HT1080 (cell line): ENCODE measurements around the gene ABHD12. TPM values are rescaled to one million over a fixed set of nuclear protein-coding genes. Genes with fewer than 3 reads are reported as not detected.

Experiments used
- DNase-seq: peaks from one replicate; pipeline ENCODE4 v3.0.0-alpha.2; 2015; ENCODE audit warnings: low read depth
- small RNA-seq: library from RNA; depleted of rRNA; stranded (forward); fragments of <200 nt; gene quantifications from one replicate; pipeline ENCODE3, GENCODE V24; 2014
- total RNA-seq: library from RNA; depleted of rRNA; stranded (reverse); fragments of >200 nt; shearing (Covaris generic); gene quantifications from 2 replicates; pipeline ENCODE4 v1.2.3, GENCODE V29; 2014; rRNA removed

ABHD12 gene
- total RNA-seq, 1 experiment from 2014 or later: 50.2 TPM

DNA sequence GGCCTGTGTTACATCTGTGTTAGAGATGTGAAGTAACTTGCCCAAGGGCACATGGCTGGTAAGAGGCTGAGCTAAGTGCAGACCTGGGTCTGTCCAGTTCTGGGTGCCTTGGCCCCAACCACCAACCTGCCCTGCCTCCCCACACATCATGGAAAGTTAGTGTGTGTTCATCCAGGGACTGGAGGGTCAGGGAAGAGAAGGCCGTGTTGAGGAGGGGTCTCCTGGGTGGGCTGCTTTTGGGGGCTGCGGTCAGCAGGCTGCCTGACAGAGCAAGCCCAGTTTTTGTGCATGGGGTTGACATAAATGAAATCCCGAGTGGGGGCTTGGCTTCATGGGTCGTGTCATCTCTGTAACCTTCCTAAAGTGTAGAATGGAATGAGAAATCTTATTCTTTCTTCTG lies 131.8 kb downstream of the ABHD12 start:
- no peak for DNase-seq

DNA sequence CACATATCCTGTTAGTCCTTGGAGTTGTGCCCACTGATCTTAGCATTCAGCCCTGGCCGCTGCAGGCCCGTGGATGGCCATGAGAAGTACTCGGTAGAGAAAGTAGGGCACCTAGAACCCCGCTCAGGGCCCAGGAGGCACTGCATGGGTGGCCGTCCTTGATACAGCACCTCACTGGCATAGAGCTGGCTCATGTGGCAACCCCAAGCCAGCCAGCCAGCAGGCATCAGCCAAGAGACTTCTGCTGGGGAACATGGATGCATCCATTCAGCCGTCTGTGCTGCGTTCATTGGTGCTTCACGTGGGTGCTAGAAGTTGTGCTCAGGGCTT lies 132.2 kb downstream of the ABHD12 start:
- no peak for DNase-seq

DNA sequence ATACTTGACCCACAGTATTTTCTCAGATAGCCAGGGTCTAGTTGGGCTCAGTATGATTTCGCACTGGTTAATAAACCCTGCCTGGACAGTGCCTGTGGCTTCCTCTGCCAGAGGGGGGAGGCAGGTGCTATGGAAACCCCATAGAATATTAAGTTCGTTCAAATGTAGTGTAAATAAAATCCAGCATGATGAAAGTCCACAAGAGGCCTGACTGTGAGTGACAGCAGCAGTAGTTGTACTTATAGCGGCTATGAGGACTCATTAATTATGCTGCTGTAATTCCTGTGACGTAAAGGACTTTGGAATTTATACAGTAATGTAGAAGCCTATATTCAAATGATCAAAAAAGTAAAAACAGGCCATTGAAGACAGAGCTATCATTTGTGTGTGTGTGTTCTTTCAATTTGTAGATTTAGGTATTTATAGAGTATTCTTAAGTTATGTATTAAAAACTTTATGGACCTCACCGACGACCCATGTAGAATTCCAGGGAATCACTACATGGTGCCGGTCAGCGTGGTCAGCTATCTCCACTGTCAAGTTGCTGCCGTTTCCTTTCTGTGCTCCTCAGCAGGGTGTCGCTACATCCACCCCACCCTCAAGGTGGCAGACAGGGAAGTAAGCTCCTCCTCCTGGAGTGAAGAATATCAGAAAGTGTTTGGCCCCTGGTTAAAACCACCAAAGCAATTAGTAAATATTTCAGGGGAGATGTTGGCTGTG lies 132.7 kb downstream of the ABHD12 start:
- DNase-seq: no peak

DNA sequence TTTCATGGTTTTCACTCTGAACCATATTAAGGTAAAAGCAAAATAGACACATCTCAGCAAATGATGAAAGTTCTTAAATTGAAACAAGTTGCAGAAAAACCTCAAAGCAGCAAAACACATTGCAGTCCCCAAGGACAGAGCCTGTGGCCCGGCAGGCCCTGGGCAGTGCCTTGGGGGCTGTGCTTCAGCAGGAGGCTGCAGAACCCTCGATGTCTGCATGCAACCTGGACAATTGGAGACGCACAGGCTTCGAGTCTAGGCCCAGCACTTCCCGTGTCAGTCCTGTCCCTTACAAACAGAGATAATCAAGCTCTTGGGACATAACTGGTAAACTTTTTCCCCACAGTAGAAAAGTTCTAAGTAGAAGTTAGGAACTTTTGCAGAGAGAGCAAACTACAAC lies 133.5 kb downstream of the ABHD12 start:
- DNase-seq: no peak

DNA sequence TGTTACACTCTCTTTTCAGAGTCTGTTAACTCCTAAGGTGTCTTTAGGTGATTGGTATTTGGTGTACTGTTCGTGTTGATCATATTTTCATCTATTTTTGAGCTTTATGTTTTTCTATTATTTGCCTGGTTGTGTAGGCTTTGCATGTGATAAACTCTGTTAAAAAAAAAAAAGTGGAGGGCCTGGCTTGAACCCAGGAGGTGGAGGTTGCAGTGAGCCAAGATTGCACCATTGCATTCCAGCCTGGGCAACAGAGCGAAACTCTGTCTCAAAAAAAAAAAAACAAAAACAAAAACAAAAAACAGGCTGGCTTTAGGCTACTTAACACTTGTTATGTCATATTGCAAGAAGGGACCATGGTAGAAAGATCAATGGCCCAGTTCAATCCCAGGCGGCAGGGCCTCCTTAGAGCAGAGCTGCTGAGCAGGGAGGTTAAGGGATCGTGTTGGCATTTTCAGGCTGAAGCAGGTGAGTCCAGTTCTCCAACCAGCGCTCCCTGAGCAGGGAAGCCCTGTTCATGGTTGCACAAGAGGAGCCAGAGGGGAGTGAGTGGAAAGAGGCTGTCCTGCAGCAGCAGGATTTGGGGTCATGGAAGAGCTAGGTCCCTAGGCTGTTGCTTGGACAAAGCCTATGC lies 134.3 kb downstream of the ABHD12 start:
- DNase-seq: no peak

DNA sequence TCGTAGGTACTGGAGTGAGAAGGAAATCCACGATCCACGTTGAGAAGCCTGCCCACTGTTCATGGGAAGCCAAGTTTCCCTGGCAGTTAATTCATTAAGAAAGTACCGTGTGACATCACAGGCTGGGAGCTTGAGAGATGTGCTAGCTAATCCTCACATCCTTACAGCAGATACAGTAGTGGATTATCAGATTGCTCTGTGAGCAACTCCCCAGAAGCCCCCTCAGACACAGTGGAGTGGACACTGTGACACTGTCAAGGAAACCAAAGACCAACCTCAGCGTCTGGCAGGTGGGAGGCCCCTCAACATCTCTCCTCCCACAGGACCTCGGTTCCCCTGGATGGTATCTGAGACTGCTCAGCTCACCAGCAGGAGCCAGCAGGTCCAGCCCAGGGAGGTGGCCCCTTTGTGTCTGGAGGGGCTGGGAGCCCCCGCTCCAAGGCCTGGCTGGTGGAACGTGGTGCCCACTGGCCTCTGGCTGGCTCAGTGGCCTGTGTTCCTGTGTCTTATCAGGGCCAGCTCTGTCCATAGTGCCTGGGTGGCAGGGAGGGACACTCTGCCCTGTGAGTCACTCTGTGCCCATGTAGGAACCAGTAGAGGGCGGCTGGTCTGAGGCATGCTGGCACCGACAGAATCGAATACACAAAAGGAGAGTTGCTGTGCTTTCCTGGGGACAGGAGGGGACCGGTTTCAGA lies 135.5 kb downstream of the ABHD12 start:
- no peak for DNase-seq

DNA sequence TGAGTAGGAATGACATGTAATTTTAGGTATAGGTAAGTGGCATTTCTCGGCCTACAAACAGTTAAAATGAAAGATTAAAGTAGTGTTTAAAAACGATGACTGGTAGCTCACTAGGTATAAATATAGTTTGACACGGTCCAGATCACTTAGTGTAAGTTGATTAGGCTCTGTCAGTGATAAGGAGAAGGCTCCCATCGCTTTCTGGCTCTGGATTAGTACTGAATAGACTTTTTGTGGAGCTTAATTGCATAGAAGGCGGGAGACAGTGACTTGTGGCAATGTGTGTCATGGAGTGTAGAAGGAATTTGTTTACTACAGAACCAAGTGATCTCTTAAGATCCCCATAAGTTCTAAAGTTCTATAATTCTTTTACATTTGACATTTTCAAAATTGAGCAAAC lies 136.1 kb downstream of the ABHD12 start:
- DNase-seq: no peak

DNA sequence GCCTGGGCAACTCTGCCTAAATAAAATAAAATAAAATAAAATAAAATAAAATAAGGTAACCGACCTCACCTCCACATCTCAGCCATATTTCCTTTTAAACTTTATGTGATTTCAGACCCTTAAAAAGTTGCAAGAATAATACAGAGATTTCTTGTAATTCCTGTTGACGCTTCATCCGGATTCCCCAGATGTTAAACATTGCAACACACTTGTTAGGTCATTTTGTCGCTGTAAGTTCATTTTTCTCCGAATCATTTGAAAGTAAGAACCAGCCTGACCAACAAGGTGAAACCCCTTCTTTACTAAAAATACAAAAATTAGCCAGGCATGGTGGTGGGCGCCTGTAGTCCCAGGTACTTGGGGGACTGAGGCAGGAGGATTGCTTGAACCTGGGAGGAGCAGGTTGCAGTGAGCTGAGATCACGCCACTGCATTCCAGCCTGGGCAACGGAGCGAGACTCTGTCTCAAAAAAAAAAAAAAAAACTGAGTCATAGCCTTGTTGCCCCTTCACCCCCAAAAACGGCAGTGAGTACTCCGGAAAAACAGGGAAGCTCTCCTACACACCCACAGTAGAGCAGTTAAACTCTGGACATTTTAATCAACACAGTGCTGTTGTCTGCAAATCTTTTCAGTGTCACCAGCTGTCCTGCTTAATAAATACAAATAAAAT lies 136.9 kb downstream of the ABHD12 start:
- DNase-seq: no peak

DNA sequence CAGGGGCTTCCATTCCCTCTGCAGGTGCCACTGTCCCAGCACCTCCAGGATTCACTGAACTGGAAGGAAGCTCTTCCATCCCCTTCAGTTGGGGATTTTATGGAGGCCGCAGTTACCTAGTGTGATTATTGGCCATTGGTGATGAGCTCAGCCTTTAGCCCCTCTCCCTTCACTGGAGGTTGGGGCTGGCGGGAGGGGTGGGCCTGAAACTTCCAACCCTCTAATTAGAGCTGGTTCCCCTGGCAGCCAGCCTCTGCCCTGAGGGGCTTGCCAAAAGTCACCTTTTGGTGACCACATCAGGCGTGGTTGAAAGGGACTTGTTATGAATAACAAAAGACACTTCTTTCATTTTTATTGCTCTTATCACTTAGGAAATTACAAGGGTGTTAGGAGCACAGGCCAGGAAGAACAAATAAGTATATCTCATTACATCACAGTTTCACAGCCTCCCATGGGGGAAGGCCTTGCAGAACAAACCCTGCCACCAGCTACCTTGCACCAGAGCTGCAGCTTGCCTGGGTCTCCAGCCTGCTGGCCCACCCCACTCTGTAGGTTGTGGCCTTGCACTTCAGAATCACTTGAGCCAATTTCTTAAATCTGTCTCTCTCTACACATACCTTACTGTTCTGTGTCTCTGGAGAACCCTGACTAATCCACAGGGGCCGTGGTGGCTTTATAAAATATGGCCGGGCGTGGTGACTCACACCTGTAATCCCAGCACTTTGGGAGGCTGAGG lies 137.8 kb downstream of the ABHD12 start:
- no peak for DNase-seq

DNA sequence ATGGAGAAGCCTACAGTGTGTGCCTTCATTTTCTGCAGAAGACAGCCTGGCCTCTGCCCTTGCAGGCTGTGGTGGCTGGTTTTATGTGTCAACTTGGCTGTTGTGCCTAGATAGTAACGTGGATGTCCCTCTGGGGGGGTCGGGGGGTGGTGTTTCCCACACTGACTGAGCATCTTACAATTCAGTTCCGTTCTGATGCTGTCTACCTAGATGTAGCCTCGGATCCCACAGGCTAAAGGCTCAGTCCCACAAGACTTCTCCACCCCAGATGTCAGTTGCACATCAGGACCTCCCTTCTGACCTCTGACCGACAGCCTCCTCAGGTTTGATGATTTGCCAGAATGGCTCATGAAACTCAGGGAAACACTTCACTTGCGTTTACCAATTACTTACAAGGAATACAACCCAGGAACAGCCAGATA lies 138.4 kb downstream of the ABHD12 start:
- DNase-seq: no peak

DNA sequence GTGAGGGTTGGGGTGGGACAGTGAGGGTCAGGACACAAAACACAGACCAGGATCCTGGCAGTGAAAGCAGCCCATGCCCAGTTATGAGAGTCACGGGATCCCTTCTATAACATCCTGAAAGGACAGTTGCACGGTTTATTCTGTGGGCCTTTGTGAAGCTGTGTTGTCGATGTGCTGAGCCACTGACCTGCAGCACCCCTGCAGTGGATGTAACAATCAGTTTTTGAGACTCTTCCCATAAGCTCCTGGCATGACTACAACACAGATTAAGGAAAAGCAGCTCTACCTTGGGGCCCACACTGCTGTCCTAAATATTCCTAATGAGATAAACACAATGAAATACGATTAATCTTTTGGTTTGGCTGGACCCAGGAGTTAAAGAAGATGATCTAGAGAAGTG lies 139.1 kb downstream of the ABHD12 start:
- no peak for DNase-seq

DNA sequence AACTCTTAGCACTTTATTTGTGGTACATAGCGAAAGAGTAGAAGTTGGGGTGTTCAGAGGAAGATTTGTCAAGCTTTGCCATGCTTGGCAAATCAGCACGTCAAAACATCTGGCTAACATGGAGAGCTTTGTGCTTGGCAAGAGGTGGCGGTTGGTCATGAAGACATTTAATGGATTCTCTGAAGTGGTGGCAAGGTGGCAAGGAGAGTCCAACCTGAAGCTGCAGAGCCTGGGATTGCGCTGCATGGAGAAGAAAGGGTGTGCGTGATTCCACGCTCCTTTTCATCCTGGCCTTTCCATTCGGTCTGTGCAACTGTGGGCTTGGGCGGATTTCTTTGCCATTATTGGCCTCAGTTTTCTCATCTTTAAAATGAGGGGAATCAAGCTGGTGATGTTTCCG lies 139.6 kb downstream of the ABHD12 start:
- no peak for DNase-seq

DNA sequence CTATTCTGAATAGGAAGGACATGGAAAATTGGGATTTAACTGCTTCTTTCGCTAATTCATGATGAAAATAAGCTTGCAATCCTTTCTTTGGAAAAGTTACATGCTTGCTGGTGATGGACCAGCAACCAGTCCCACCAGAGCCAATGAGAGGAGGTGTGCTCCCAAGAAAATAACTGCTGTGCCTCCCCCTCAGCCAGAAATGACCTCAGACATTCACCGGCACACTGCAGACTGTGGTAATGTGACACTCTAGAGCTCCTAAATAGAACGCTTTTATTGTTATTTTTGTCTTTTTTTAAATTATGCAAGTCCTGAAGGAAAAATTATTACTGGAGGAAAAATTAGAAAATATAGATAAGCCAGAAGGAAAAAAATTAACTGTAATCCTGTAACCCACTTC lies 140.1 kb downstream of the ABHD12 start:
- no peak for DNase-seq

Small RNA genes lying within 50 kb of the gene (small RNA-seq; reads per million reads assigned to genes)
- not detected for gene AL121772.2

Other genes starting within 250 kb of the ABHD12 start
- 96.1 and 107 TPM in 2 replicates for gene ENTPD6, start 195.1 kb downstream of the ABHD12 start, total RNA-seq
- 113 and 121 TPM in 2 replicates for gene PYGB, start 142.8 kb downstream of the ABHD12 start, total RNA-seq
- 27.9 and 36.1 TPM in 2 replicates for gene GINS1, start 16.8 kb upstream of the ABHD12 start, total RNA-seq
- gene NINL, start 194.7 kb upstream of the ABHD12 start, total RNA-seq: 0.07 TPM in 1 of 2 replicates, not detected in the other
- gene NANP, start 233.2 kb upstream of the ABHD12 start, total RNA-seq: 7.0 and 7.7 TPM in 2 replicates